HEK293T (cell line): ENCODE results near the gene CHL1.

ENCODE experiments used
- ARNT ChIP-seq: fragments of 450-650 bp; IDR thresholded peaks from 2 replicates; pipeline ENCODE4 v1.6.1; 2017; ENCODE audit warnings: mild to moderate bottlenecking
- BHLHE40 ChIP-seq: fragments of 450-650 bp; IDR thresholded peaks from 2 replicates; pipeline ENCODE4 v1.6.1; 2016; ENCODE audit warnings: mild to moderate bottlenecking, moderate library complexity, borderline replicate concordance
- ELF4 ChIP-seq: fragments of 450-650 bp; IDR thresholded peaks from 2 replicates; pipeline ENCODE4 v1.6.1; 2017; ENCODE audit warnings: antibody characterized with exemption
- HDGF ChIP-seq: fragments of 450-650 bp; IDR thresholded peaks from 2 replicates; pipeline ENCODE4 v1.6.1; 2017; ENCODE audit warnings: antibody characterized with exemption, borderline replicate concordance
- NFRKB ChIP-seq: fragments of 450-650 bp; IDR thresholded peaks from 2 replicates; pipeline ENCODE4 v1.6.1; 2016; ENCODE audit warnings: mild to moderate bottlenecking, moderate library complexity

DNA sequence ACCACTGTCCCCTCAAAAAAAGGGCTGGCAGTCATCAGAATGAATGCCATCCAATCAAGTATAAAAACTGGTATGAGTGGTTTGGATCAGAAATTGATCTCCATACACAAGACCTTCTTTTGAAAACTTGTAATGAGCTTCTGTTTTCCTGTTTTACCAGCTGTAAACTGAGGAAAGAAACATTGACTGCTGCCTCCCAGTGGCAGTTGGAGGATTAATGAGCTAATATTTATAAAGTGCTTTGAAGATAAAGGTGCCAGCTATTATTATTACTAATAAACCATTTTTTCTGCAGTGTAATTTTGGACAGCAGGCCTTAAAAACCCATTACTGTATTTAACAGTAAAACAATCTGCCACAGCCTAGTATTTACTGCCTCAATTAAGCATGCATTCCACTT lies 11.4 kb downstream of the CHL1 start:
- TF ChIP-seq ARNT (no peak), NFRKB (no peak), BHLHE40 (no peak), HDGF (no peak), ELF4 (no peak)
